HG03558 (cell line): ENCODE data around the gene CTSE.

Experiments used
- ATAC-seq: cut with Tn5 transposase; IDR thresholded peaks from one replicate; pipeline ENCODE4 v1.9.1; 2021; ENCODE audit warnings: moderate number of reproducible peaks; ENCODE audit not compliant: unreplicated experiment; ENCODE audit errors: extremely low read depth

The CTSE gene

GRCh38 chr1:206021008-206021625, 2.6 kb downstream of the CTSE start:
- no peak for ATAC-seq

- no peak for ATAC-seq
Measured at GRCh38 chr1:206020393-206021007, 3.2 kb downstream of the CTSE start.

GRCh38 chr1:206015071-206015470, 8.6 kb downstream of the CTSE start:
- ATAC-seq, result no peak

GRCh38 chr1:206014601-206015000, 9.1 kb downstream of the CTSE start:
- ATAC-seq, result no peak

- ATAC-seq, result no peak
Measured at GRCh38 chr1:206013026-206013795, 10.5 kb downstream of the CTSE start.

- peak; percentile 74 for ATAC-seq
Measured at GRCh38 chr1:206012086-206012859, 11.4 kb downstream of the CTSE start.

- no peak for ATAC-seq
Measured at GRCh38 chr1:206011057-206011456, 12.6 kb downstream of the CTSE start.

- ATAC-seq, result no peak
Measured at GRCh38 chr1:206010060-206010459, 13.6 kb downstream of the CTSE start.

- no peak for ATAC-seq
Measured at GRCh38 chr1:206006946-206007345, 16.7 kb downstream of the CTSE start.

- ATAC-seq, result no peak
Measured at GRCh38 chr1:206005778-206006180, 17.9 kb downstream of the CTSE start.

GRCh38 chr1:206005234-206005633, 18.5 kb downstream of the CTSE start:
- ATAC-seq, result no peak

- ATAC-seq, result no peak
Measured at GRCh38 chr1:206004826-206005225, 18.9 kb downstream of the CTSE start.

GRCh38 chr1:206003854-206004800, 19.6 kb downstream of the CTSE start:
- no peak for ATAC-seq

- ATAC-seq, result no peak
Measured at GRCh38 chr1:206002871-206003801, 20.6 kb downstream of the CTSE start, which contains the start of gene RAB7B. RAB7B (minus strand) TSS chr1:206003395; CDS start chr1:205994135, 9,260 bp downstream.

GRCh38 chr1:206002160-206002559, 21.5 kb downstream of the CTSE start:
- no peak for ATAC-seq

GRCh38 chr1:206001476-206001888, 22.2 kb downstream of the CTSE start:
- ATAC-seq, result no peak

- no peak for ATAC-seq
Measured at GRCh38 chr1:206000641-206001339, 22.9 kb downstream of the CTSE start.
